Mesodermal cell (in vitro differentiated cells): ENCODE data around the gene SRSF10.

Experiments used
- H3K27ac ChIP-seq: 2 replicates; pipeline ENCODE4 v1.7.0; 2013; ENCODE audit warnings: mild to moderate bottlenecking, low read depth, low read length, moderate library complexity; ENCODE audit not compliant: severe bottlenecking
- H3K36me3 ChIP-seq: 2 replicates; pipeline ENCODE4 v1.7.1; 2013; ENCODE audit warnings: mild to moderate bottlenecking, low read length, moderate library complexity; ENCODE audit not compliant: control insufficient read depth, insufficient read depth
- H3K4me1 ChIP-seq: one replicate; pipeline ENCODE4 v1.7.1; 2013; ENCODE audit warnings: mild to moderate bottlenecking, low read length; ENCODE audit not compliant: insufficient read depth, control insufficient read depth, poor library complexity, severe bottlenecking
- H3K4me3 ChIP-seq: 2 replicates; pipeline ENCODE4 v1.7.0; 2013; ENCODE audit warnings: low read length, control low read depth, mild to moderate bottlenecking; ENCODE audit not compliant: insufficient read depth, poor library complexity, severe bottlenecking; ENCODE audit errors: extremely low read depth
- H3K9me3 ChIP-seq: 2 replicates; pipeline ENCODE4 v1.7.1; 2013; ENCODE audit warnings: mild to moderate bottlenecking, low read length, moderate library complexity; ENCODE audit not compliant: control insufficient read depth
- WGBS, 2 experiments: methylation state at CpG; one replicate each; pipeline ENCODE4 v1.1.5; 2013; ENCODE audit warnings: missing lambda C conversion rate in 2 of 2; ENCODE audit not compliant: insufficient coverage in 2 of 2; 5-methylcytosine and 5-hydroxymethylcytosine counted together

SRSF10 gene

DNA sequence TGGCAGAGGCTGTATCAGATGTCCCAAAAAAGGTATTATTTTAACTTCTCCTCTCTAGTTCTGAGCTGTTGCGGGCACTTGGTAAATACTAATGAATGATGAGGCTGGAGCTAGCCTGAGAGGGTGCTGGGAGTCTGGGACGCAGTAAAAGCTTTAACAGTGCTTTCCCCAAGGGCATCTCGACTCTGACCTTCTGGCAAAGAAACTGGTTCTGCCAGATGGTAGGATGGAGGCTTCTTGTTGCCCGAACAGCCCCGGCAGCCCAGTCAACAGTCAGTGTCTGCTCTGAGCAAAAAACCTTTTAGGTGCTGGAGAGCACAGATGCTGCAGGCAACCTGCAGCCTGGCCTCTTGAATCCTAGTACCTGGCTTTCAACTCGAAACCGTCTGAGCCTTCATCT lies 23.0 kb downstream of the SRSF10 start:
- H3K4me1 ChIP-seq, result peaks cover 9% of the 10 kb centered on the region
- 89 to 91% methylated on average over 3 to 4 of the region's 7 CpGs for WGBS, 2 experiments
- H3K9me3 ChIP-seq, result no peaks in the 10 kb centered on the region

DNA sequence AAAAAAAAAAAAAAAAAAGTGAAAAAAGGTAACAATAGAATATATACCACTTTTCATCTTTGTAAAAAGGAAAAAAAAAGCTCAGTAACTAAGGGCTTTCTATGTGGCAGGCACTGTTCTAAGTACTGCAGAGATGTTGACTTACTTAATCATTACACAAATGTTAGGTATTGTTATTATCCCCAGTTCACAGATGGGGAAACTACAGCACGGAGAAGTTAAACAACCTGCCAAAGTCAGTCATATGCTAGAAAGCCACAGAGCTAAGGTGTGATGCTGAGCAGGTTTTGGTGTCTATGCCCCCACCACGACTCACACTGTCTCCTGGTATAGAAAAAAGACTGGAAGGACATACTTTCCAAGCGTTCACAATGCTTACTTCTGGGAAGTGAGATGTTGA lies 27.1 kb downstream of the SRSF10 start:
- Histone ChIP-seq H3K36me3 (no peaks in the 10 kb centered on the region), H3K27ac (no peak overlapping the region), H3K4me3 (no peak overlapping the region), H3K4me1 (peaks cover 9% of the 10 kb centered on the region), H3K9me3 (no peaks in the 10 kb centered on the region)
- WGBS, 2 experiments, result no CpG with 5 or more reads among the region's 3 CpGs

More for the DNA sequence above, 23.0 kb downstream of the SRSF10 start:
- Histone ChIP-seq H3K36me3 (peaks cover 12% of the 10 kb centered on the region), H3K4me3 (no peak overlapping the region), H3K27ac (no peak overlapping the region)

DNA sequence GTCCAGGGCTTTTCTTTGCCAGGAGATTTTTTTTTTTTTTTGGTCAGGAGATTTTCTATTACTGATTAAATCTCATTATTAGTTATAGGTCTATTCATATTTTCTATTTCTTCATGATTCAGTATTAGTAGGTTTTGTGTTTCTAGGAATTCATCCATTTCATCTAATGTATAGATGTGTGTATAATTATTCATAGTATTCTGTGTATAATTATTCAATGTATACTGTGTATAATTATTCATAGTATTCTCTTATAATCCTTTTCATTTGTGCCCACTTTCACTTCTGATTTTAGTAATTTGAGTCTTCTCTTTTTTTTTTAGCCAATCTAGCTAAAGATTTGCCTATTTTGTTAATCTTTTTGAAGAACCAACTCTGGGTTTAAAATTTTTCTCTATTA lies 32.8 kb downstream of the SRSF10 start:
- Histone ChIP-seq H3K9me3 (peaks cover 3% of the 10 kb centered on the region), H3K27ac (no peak overlapping the region), H3K4me3 (no peak overlapping the region), H3K36me3 (no peaks in the 10 kb centered on the region), H3K4me1 (no peaks in the 10 kb centered on the region)

DNA sequence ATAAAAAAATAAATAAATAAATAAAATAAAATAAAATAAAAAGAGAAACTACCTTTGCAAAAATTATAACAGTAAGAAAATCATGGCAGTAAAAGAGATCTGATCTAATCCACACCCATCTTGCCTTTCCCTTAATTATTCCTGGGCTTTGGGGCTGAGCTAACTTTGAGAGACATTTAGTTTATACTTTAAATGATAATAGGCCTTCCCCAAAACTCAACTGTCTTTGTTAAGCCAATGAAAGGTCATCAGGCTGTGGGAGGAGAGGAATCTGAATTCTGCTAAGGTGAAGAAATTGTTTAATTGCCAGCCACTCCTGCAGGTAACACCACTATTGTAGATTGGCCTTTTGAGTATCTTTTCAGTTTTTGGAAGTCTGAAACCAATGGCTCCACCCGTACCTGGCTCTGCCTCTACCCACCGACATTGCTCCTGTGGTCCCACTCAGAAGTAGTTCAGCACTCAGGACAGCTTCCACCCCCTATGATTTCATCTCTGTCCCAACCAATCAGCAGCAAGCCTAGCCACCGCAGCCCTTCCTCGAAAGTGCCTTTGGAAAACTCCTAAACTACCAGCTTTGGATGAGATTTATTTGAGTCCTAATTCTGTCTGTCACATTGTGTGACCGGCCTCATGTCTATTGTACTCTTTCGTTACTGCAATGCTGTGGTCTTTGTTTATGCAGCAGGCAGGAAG lies 43.5 kb downstream of the SRSF10 start:
- H3K36me3 ChIP-seq, result no peaks in the 10 kb centered on the region
- H3K9me3 ChIP-seq, result no peaks in the 10 kb centered on the region
- peaks cover under 1% of the 10 kb centered on the region for H3K4me1 ChIP-seq
- WGBS, 2 experiments, result 27 to 31% methylated on average over 2 to 3 of the region's 6 CpGs
- no peak overlapping the region for H3K27ac ChIP-seq
- H3K4me3 ChIP-seq, result no peak overlapping the region

DNA sequence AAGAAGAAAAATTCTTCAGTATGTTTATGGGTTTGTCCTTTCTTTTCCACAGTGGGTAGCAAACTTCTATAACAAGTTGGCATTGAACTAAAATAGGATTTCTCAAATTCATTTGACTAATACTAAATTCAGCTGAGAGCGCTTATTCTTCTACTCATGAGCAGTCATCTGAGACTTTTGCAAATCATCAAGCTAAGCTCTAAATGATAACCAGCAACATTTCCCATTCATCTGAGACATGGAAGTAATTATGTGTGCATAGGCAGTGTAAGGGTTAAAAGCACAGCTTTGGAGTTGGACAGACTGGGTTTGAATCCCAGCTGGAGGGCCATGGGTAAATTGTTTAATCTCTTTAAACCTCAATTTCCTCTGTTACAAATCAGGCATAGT lies 48.6 kb downstream of the SRSF10 start:
- 86 to 100% methylated on average over 1 of the region's 1 CpG for WGBS, 2 experiments
- Histone ChIP-seq H3K9me3 (no peaks in the 10 kb centered on the region), H3K4me3 (no peak overlapping the region), H3K36me3 (no peaks in the 10 kb centered on the region), H3K27ac (no peak overlapping the region), H3K4me1 (peaks cover 6% of the 10 kb centered on the region)

DNA sequence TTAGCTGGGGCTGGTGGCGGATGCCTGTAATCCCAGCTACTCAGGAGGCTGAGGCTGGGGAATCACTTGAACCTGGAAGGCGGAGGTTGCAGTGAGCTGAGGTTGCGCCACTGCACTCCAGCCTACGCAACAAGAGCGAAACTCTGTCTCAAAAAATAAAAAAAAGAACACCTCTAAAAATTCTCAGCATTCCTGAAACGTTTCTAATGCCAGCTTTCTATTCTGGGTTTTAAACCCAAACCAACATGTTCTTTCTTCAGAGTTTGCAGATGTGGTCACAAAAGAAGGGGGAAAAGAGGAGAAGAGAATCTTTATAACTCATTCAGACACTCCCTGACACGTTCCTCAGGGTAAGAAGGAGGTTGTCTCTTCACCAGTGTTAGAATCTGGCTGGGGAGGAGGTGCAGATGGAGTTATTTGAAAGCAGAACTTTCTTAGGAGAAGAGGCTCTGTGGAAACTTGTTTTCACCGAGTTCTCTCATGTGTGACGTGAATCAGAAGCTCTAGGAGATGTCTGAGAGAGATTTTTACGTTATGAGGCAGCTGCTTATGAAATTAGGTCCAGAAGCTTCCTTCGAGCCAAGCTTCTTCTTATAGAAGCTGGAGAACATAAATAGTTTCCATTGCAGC lies 49.2 kb downstream of the SRSF10 start:
- Histone ChIP-seq H3K9me3 (no peaks in the 10 kb centered on the region), H3K4me1 (peaks cover 6% of the 10 kb centered on the region), H3K27ac (peak overlapping the region; percentile 49), H3K4me3 (no peak overlapping the region), H3K36me3 (no peaks in the 10 kb centered on the region)
- WGBS, 2 experiments, result 86 to 90% methylated on average over 8 to 9 of the region's 11 CpGs

DNA sequence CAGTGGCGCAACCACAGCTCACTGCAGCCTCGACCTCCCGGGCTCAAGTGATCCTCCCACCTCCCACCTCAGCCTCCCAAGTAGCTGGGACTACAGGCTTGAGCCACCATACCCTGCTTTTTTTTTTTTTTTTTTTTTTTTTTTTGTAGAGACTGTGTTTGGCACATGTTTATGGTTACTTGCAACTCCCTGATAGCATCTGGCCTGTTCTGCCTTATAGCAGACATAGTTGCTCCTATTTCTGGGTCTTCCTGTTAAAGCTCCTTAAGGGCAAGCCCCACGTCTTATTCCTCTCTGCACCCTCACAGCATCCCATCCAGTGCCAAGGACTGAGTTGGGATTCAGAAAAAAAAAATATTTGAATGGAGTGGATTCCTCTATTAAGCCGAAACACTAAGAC lies 49.9 kb downstream of the SRSF10 start:
- WGBS, 2 experiments, result 83% methylated on average over 1 of the region's 5 CpGs; no CpG with 5 or more reads in 1 of the 2 experiments
- Histone ChIP-seq H3K4me3 (no peak overlapping the region), H3K36me3 (no peaks in the 10 kb centered on the region), H3K9me3 (no peaks in the 10 kb centered on the region), H3K27ac (no peak overlapping the region), H3K4me1 (peaks cover 6% of the 10 kb centered on the region)

DNA sequence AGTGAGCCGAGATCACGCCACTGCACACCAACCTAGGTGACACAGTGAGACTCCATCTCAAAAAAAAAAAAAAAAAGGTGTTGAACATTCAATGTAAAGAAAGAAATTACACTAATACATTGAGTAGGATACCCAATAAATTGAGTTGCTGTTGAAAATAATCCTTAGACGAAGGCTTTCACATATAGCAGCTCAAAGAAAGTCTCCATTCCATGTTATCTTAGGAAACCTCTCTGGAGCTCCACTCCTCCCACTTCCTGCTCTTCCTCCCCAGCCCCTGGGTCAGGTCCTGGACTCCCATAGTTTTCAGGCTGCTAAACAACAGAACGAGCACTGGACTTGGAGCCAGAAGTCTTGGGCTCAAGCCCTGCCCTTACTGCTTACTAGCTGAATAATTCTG lies 51.3 kb downstream of the SRSF10 start:
- H3K9me3 ChIP-seq, result no peaks in the 10 kb centered on the region
- 76 to 91% methylated on average over 2 to 4 of the region's 4 CpGs for WGBS, 2 experiments
- H3K36me3 ChIP-seq, result no peaks in the 10 kb centered on the region
- peaks cover 6% of the 10 kb centered on the region for H3K4me1 ChIP-seq
- H3K4me3 ChIP-seq, result no peak overlapping the region
- no peak overlapping the region for H3K27ac ChIP-seq

DNA sequence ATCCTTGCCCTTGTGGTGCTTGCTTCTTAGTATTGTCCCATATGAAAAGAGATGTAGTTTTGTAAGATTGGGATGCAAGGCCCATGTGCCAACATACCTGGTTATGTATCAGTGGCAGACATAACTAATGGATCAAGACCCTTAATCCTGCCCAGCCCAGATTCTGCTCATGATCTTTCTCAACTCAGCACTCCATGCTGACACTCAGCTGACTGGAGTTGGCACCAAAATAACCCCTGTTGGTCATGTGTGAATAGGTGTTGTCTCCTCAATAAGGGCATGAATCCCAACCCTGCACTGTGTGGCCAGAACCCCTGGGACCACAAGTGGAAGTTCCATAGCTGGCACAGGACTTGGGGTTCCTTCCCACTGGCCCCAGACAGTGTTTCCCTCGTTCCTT lies 53.0 kb downstream of the SRSF10 start:
- H3K4me3 ChIP-seq, result no peak overlapping the region
- H3K27ac ChIP-seq, result no peak overlapping the region
- 80 to 100% methylated on average over 1 of the region's 1 CpG for WGBS, 2 experiments
- H3K36me3 ChIP-seq, result no peaks in the 10 kb centered on the region
- H3K9me3 ChIP-seq, result no peaks in the 10 kb centered on the region
- peaks cover 6% of the 10 kb centered on the region for H3K4me1 ChIP-seq

DNA sequence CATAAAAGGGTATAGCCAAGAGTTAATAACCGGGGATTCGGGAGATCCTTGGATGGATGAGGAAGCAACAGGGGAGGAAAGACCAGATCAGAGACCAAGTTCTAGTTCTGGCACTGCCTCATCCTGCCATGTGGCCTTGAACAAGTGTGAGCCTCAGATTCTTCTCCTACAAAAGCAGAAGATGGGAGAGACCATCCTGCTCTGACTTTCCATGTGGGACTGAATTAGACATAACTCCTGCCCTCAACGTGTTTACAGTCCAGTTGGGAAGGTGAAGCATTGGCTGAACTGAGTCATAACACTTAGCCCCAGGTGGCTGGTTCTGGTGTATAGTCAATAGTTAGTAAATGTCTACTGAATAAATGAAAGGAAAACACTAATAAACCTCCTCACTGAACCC lies 54.8 kb downstream of the SRSF10 start:
- no peaks in the 10 kb centered on the region for H3K4me1 ChIP-seq
- no peak overlapping the region for H3K27ac ChIP-seq
- 81 to 93% methylated on average over 2 to 3 of the region's 3 CpGs for WGBS, 2 experiments
- H3K9me3 ChIP-seq, result no peaks in the 10 kb centered on the region
- no peak overlapping the region for H3K4me3 ChIP-seq
- H3K36me3 ChIP-seq, result no peaks in the 10 kb centered on the region

DNA sequence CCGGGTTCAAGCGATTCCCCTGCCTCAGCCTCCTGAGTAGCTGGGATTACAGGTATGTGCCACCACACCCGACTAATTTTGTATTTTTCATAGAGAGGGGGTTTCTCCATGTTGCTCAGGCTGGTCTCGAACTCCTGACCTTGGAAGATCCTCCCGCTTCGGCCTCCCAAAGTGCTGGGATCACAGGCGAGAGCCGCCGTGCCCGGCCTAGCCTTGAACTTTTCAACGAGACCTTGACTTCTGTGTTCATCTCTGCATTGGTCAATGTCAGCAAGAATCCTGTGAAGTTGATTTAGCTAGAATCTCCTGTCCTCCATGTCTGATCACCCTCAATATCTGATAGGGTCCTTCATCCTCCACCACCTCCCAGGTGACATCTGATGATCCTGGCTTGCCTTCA lies 55.5 kb downstream of the SRSF10 start:
- Histone ChIP-seq H3K27ac (no peak overlapping the region), H3K36me3 (no peaks in the 10 kb centered on the region), H3K9me3 (no peaks in the 10 kb centered on the region), H3K4me1 (no peaks in the 10 kb centered on the region), H3K4me3 (no peak overlapping the region)
- WGBS, 2 experiments, result 96 to 97% methylated on average over 6 to 7 of the region's 11 CpGs
